ENCODE measurements around the gene VMP1. TPM values are rescaled to one million over a fixed set of nuclear protein-coding genes. Genes with fewer than 3 reads are reported as not detected.
"Not testable (repeated sequence)": the region's sequence is repeated elsewhere in the genome, so short reads cannot be mapped to it uniquely, and the experiment has no call there.

Gene VMP1
- total RNA-seq, 6 experiments from 2014 or later, result 121 to 155 (median 149) TPM

DNA sequence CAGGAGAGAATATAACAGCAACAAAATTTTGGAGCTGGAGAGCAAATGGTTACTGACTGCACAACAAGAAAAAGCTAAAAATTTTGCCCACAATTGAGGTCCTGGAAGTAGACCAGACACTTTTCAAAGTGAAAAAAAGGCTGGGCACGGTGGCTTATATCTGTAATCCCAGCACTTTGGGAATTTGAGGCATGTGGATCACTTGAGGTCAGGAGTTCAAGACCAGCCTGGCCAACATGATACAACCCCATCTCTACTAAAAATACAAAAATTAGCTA, 162.4 kb downstream of the VMP1 start:
- TF ChIP-seq, protein P1, sequence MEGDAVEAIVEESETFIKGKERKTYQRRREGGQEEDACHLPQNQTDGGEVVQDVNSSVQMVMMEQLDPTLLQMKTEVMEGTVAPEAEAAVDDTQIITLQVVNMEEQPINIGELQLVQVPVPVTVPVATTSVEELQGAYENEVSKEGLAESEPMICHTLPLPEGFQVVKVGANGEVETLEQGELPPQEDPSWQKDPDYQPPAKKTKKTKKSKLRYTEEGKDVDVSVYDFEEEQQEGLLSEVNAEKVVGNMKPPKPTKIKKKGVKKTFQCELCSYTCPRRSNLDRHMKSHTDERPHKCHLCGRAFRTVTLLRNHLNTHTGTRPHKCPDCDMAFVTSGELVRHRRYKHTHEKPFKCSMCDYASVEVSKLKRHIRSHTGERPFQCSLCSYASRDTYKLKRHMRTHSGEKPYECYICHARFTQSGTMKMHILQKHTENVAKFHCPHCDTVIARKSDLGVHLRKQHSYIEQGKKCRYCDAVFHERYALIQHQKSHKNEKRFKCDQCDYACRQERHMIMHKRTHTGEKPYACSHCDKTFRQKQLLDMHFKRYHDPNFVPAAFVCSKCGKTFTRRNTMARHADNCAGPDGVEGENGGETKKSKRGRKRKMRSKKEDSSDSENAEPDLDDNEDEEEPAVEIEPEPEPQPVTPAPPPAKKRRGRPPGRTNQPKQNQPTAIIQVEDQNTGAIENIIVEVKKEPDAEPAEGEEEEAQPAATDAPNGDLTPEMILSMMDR (IDR thresholded peaks at IDR 0.05), result no peak
- no peak for DNase-seq
- H3K27me3 Mint-ChIP-seq (ENCODE audit: insufficient read depth), result no peaks in the 10 kb centered on the region
- no peaks in the 10 kb centered on the region for H3K36me3 Mint-ChIP-seq (ENCODE audit: low read depth)
- no peaks in the 10 kb centered on the region for H3K4me1 Mint-ChIP-seq (ENCODE audit: low read depth)
- no peak overlapping the region for H3K4me3 Mint-ChIP-seq
- H3K27ac Mint-ChIP-seq, result no peak overlapping the region
- H3K9me3 Mint-ChIP-seq, result no peaks in the 10 kb centered on the region

DNA sequence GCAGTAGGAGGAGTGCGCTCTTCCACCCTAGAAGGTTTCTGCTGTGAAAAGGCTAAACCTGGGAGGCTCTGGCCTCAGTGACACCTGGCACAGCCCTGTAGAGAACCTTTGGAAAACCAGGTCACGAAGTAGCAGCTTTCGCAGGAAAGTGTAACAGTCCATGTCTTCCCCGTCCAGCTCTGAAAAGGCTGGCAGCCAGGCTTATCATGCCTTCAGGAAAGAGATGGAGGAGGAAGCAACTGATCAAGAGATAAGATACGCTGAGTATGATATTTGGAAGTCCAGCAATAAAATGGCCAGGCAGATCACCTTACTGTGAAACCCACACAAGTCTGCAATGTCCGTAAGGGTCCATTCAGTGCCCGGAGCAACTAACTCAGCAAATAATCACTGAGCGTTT, 163.0 kb downstream of the VMP1 start:
- no peak overlapping the region for H3K4me3 Mint-ChIP-seq
- H3K9me3 Mint-ChIP-seq, result no peaks in the 10 kb centered on the region
- no peaks in the 10 kb centered on the region for H3K27me3 Mint-ChIP-seq (ENCODE audit: insufficient read depth)
- TF ChIP-seq, protein P1 (IDR thresholded peaks at IDR 0.05), result no peak
- no peaks in the 10 kb centered on the region for H3K4me1 Mint-ChIP-seq (ENCODE audit: low read depth)
- DNase-seq, result no peak
- no peaks in the 10 kb centered on the region for H3K36me3 Mint-ChIP-seq (ENCODE audit: low read depth)
- H3K27ac Mint-ChIP-seq, result no peak overlapping the region

DNA sequence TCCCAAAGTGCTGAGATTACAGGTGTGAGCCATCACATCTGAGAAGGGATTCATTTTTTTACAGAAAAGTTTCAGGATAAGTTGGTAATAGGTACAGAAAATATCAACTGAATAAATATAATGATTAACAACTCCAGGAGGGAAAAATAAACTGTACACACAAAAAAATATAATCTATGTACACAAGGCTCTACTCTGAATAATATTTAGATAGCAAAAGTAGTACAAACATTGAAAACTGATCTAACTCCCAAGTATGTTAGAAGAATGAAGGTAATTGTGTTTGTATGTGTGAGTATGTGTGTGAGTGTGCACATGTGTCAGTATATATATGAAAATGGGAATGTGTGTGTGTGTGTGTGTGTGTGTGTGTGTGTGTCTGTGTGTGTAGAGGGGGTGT, 164.9 kb downstream of the VMP1 start:
- no peaks in the 10 kb centered on the region for H3K9me3 Mint-ChIP-seq
- TF ChIP-seq, protein P1 (IDR thresholded peaks at IDR 0.05), result no peak
- H3K4me3 Mint-ChIP-seq, result no peak overlapping the region
- no peaks in the 10 kb centered on the region for H3K27me3 Mint-ChIP-seq (ENCODE audit: insufficient read depth)
- no peak for DNase-seq
- no peak overlapping the region for H3K27ac Mint-ChIP-seq
- H3K4me1 Mint-ChIP-seq (ENCODE audit: low read depth), result no peaks in the 10 kb centered on the region
- H3K36me3 Mint-ChIP-seq (ENCODE audit: low read depth), result no peaks in the 10 kb centered on the region; the same call in 1 of the 2 replicates

GRCh38 chr17:59873414-59873813, 166.0 kb downstream of the VMP1 start:
- not testable (repeated sequence) for H3K27me3 Mint-ChIP-seq (ENCODE audit: insufficient read depth); H3K4me3 Mint-ChIP-seq; DNase-seq; H3K9me3 Mint-ChIP-seq; H3K27ac Mint-ChIP-seq; H3K36me3 Mint-ChIP-seq (ENCODE audit: low read depth); H3K4me1 Mint-ChIP-seq (ENCODE audit: low read depth)

DNA sequence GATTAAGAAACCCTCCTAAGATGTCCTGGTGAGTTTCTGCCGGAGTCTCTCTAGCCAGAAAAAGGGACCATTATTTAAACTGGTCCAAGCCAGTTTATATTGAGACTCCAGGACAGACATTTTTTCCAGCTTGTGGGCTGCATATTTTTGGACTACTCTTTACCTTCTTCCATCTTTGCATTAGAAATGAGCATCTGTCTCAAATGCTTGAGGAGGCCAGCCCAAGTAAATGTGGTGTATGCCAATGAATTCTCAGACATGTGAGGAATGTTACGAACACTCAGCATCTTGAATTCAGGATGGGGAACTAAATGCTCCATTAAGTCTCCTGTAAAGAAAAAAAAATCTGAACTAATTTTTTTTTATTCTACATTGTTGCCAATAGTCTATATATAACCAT, 166.9 kb downstream of the VMP1 start:
- TF ChIP-seq, protein P1 (IDR thresholded peaks at IDR 0.05), result no peak
- no peak for DNase-seq
- Mint-ChIP-seq H3K27ac (no peak overlapping the region), H3K36me3 (ENCODE audit: low read depth) (peaks cover 8% of the 10 kb centered on the region), H3K4me1 (ENCODE audit: low read depth) (no peaks in the 10 kb centered on the region), H3K4me3 (no peak overlapping the region), H3K27me3 (ENCODE audit: insufficient read depth) (no peaks in the 10 kb centered on the region), H3K9me3 (no peaks in the 10 kb centered on the region)

- no peak for DNase-seq
- Mint-ChIP-seq H3K9me3 (no peaks in the 10 kb centered on the region), H3K4me1 (ENCODE audit: low read depth) (no peaks in the 10 kb centered on the region), H3K36me3 (ENCODE audit: low read depth) (peaks cover 8% of the 10 kb centered on the region), H3K27ac (no peak overlapping the region), H3K4me3 (no peak overlapping the region), H3K27me3 (ENCODE audit: insufficient read depth) (no peaks in the 10 kb centered on the region)
- TF ChIP-seq, protein P1 (IDR thresholded peaks at IDR 0.05), result no peak
Observed at GRCh38 chr17:59876107-59876506, 168.7 kb downstream of the VMP1 start.

Data from HFFc6 (cell line).